ENCODE results near the gene FERMT2. TPM values are rescaled to one million over a fixed set of nuclear protein-coding genes. Genes with fewer than 3 reads are reported as not detected.
A peak's percentile ranks its signal among the peaks of the same experiment; 100 is the strongest.

The FERMT2 gene
- total RNA-seq, 1 donor from 2014 or later, result 188 TPM

DNA sequence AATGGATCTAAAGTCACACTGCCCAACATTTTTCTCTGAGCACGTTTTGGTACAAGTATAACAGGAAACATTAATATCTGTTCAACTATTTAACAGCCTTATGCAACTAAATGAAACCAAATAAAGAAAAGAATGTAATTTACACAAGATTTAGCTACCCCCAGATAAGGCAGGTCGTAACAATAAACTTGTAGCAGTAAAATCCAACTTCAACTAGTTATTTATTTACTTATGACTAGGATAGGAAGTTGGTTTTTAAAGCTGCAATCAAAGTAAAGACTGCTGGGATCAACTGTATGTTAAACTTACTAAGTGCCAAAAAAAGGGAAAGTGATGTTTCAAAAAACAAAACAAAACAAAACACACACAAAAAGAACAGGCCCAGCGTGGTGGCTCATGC, 30.9 kb downstream of the FERMT2 start:
- Mint-ChIP-seq H3K27ac (ENCODE audit: unreplicated experiment) (no peak overlapping the region), H3K27me3 (ENCODE audit: unreplicated experiment) (no peaks in the 10 kb centered on the region), H3K4me3 (ENCODE audit: unreplicated experiment) (no peak overlapping the region), H3K36me3 (ENCODE audit: low read depth, unreplicated experiment) (peaks cover 10% of the 10 kb centered on the region), H3K9me3 (ENCODE audit: unreplicated experiment) (no peaks in the 10 kb centered on the region), H3K4me1 (ENCODE audit: unreplicated experiment) (peaks cover 34% of the 10 kb centered on the region)
- TF ChIP-seq, protein P1, sequence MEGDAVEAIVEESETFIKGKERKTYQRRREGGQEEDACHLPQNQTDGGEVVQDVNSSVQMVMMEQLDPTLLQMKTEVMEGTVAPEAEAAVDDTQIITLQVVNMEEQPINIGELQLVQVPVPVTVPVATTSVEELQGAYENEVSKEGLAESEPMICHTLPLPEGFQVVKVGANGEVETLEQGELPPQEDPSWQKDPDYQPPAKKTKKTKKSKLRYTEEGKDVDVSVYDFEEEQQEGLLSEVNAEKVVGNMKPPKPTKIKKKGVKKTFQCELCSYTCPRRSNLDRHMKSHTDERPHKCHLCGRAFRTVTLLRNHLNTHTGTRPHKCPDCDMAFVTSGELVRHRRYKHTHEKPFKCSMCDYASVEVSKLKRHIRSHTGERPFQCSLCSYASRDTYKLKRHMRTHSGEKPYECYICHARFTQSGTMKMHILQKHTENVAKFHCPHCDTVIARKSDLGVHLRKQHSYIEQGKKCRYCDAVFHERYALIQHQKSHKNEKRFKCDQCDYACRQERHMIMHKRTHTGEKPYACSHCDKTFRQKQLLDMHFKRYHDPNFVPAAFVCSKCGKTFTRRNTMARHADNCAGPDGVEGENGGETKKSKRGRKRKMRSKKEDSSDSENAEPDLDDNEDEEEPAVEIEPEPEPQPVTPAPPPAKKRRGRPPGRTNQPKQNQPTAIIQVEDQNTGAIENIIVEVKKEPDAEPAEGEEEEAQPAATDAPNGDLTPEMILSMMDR (IDR thresholded peaks at IDR 0.05; ENCODE audit: unreplicated experiment), result no peak
- no peak for DNase-seq (ENCODE audit: low spot score)

DNA sequence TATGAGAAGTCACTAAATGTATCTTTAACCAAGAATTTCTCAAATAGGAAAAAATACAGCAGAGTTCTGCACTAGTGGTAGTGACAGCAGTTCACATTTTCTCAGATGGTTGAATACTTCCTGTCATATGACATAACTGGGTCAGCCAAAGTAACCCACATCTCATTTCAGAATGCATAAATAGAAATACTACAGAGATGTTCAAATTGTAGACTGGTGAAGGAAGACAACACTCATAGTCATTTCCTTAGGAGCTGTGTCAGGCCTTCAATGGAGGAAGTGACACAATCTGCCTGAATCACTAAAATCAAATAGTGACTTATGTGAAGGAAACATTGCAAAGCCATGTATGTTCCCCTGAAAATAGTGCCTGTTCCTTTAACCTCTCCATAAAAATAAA, 32.4 kb downstream of the FERMT2 start:
- Mint-ChIP-seq H3K4me1 (ENCODE audit: unreplicated experiment) (peaks cover 22% of the 10 kb centered on the region), H3K27ac (ENCODE audit: unreplicated experiment) (no peak overlapping the region), H3K36me3 (ENCODE audit: low read depth, unreplicated experiment) (peaks cover 10% of the 10 kb centered on the region), H3K4me3 (ENCODE audit: unreplicated experiment) (no peak overlapping the region), H3K27me3 (ENCODE audit: unreplicated experiment) (no peaks in the 10 kb centered on the region), H3K9me3 (ENCODE audit: unreplicated experiment) (no peaks in the 10 kb centered on the region)
- DNase-seq (ENCODE audit: low spot score), result no peak
- TF ChIP-seq, protein P1 (IDR thresholded peaks at IDR 0.05; ENCODE audit: unreplicated experiment), result no peak

- Mint-ChIP-seq H3K4me3 (ENCODE audit: unreplicated experiment) (no peak overlapping the region), H3K4me1 (ENCODE audit: unreplicated experiment) (peaks cover 21% of the 10 kb centered on the region), H3K27me3 (ENCODE audit: unreplicated experiment) (no peaks in the 10 kb centered on the region), H3K27ac (ENCODE audit: unreplicated experiment) (peak overlapping the region; percentile 21), H3K9me3 (ENCODE audit: unreplicated experiment) (no peaks in the 10 kb centered on the region), H3K36me3 (ENCODE audit: low read depth, unreplicated experiment) (peaks cover 10% of the 10 kb centered on the region)
- TF ChIP-seq, protein P1 (IDR thresholded peaks at IDR 0.05; ENCODE audit: unreplicated experiment), result no peak
- DNase-seq (ENCODE audit: low spot score), result no peak
Observed at GRCh38 chr14:52917735-52918134, 33.1 kb downstream of the FERMT2 start.

DNA sequence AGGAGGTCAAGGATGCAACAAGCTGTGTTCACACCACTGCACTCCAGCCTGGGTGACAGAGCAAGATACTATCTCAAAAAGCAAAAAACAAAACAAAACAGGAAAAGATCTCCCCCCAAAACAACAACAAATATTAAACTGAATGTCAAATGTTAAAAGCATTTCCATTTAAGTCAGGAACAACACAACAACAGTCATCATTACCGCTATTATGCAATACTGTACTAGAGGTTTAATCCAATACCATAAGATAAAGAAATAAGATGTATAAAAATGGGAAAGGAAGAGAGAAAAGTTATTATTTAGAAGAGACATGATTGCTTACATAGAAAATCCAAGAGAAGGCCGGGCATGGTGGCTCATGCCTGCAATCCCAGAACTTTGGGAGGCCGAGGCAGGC, 36.6 kb downstream of the FERMT2 start:
- Mint-ChIP-seq H3K27me3 (ENCODE audit: unreplicated experiment) (no peaks in the 10 kb centered on the region), H3K4me1 (ENCODE audit: unreplicated experiment) (peaks cover 20% of the 10 kb centered on the region), H3K27ac (ENCODE audit: unreplicated experiment) (no peak overlapping the region), H3K36me3 (ENCODE audit: low read depth, unreplicated experiment) (peaks cover 10% of the 10 kb centered on the region), H3K9me3 (ENCODE audit: unreplicated experiment) (no peaks in the 10 kb centered on the region), H3K4me3 (ENCODE audit: unreplicated experiment) (no peak overlapping the region)
- no peak for DNase-seq (ENCODE audit: low spot score)
- TF ChIP-seq, protein P1 (IDR thresholded peaks at IDR 0.05; ENCODE audit: unreplicated experiment), result no peak

DNA sequence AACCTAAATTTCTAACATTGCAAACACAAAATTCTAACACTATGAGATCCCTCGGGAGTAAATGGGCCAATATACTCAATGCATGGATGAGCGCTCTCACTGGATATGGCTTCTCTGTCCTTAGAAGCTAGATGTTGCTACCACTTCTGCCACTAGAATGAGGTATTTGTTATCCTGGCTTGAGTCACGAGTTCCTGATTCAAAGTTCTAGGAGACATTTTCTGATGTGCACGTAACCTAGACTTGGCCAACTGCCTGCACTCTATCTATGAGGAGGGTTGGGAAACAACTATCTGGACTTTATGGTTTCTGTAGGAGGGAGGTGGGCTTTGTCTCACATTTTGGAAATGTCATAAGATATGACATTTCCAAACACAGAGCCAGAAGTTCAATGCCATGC, 37.6 kb downstream of the FERMT2 start:
- peaks cover 12% of the 10 kb centered on the region for H3K36me3 Mint-ChIP-seq (ENCODE audit: low read depth, unreplicated experiment)
- H3K4me1 Mint-ChIP-seq (ENCODE audit: unreplicated experiment), result peaks cover 12% of the 10 kb centered on the region
- TF ChIP-seq, protein P1 (IDR thresholded peaks at IDR 0.05; ENCODE audit: unreplicated experiment), result no peak
- no peaks in the 10 kb centered on the region for H3K27me3 Mint-ChIP-seq (ENCODE audit: unreplicated experiment)
- no peak for DNase-seq (ENCODE audit: low spot score)
- no peak overlapping the region for H3K4me3 Mint-ChIP-seq (ENCODE audit: unreplicated experiment)
- peak overlapping the region; percentile 39 for H3K27ac Mint-ChIP-seq (ENCODE audit: unreplicated experiment)
- no peaks in the 10 kb centered on the region for H3K9me3 Mint-ChIP-seq (ENCODE audit: unreplicated experiment)

All from endothelial cell (in vitro differentiated cells).